H7 (cell line): ENCODE data around the gene MPL. TPM values are rescaled to one million over a fixed set of nuclear protein-coding genes. Genes with fewer than 3 reads are reported as not detected.

ENCODE experiments used
- DNase-seq: peaks from one replicate; pipeline ENCODE4 v3.0.0; 2012
- H3K27me3 ChIP-seq: 2 replicates; pipeline ENCODE4 v1.6.0; 2011; ENCODE audit warnings: mild to moderate bottlenecking, low read length; ENCODE audit not compliant: control insufficient read depth, insufficient read depth
- H3K36me3 ChIP-seq: replicated peaks from 2 replicates; pipeline ENCODE4 v1.5.1; 2011; ENCODE audit warnings: low read length; ENCODE audit not compliant: control insufficient read depth, insufficient read depth
- H3K4me3 ChIP-seq: 2 replicates; pipeline ENCODE4 v1.5.1; 2011; ENCODE audit warnings: low read depth, mild to moderate bottlenecking, control low read depth, low read length, moderate library complexity; ENCODE audit not compliant: insufficient read depth
- total RNA-seq: library from RNA; depleted of rRNA; stranded (reverse); fragments of >200 nt; shearing (Covaris generic); gene quantifications from 2 replicates; pipeline ENCODE4 v1.2.3, GENCODE V29; 2014

The MPL gene
- total RNA-seq, 1 experiment from 2014 or later: not detected

DNA sequence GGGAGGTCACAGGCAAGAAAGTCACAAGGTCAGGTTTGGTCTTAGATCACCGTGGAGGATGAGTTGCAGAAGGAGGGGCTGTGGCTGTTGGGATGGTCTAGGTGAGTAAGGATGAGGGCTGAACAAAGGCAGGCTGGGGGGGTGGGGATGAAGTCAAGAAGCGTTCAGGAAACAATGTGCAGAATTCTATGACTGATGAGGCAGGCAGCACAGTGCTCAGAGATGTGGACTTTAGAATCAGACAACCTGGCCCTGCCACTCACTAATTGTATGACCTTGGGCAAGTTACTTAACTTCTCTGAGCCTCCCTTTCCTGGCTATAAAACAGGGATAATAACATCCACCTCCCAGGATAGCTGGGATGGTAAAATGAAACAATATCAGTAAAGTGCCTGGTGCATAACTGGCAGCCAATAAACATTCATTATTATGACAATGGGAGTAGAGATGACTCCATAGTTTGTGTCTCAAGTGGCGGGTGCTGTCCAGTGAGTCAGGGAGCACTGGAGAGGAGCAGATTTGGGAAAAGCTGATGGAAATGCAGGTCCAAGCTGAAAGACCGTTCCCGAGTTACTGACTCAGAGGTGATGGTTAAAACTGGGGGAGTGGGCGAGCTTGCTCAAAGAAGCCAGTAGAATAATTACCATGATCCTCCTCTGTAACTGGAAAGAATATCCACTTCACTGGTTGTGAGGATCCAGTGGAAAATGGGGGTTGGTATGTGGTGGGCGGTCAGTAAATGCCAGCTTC lies 34.7 kb upstream of the MPL start:
- no peaks in the 10 kb centered on the region; the same call in 1 of the 2 replicates for H3K27me3 ChIP-seq
- H3K4me3 ChIP-seq: no peak overlapping the region
- no peaks in the 10 kb centered on the region for H3K36me3 ChIP-seq
- no peak for DNase-seq

GRCh38 chr1:43303471-43304313 lies 33.9 kb upstream of the MPL start:
- Histone ChIP-seq H3K27me3 (no peaks in the 10 kb centered on the region; the same call in 1 of the 2 replicates), H3K36me3 (no peaks in the 10 kb centered on the region), H3K4me3 (no peak overlapping the region)
- DNase-seq: no peak

GRCh38 chr1:43304314-43304681 lies 33.3 kb upstream of the MPL start:
- DNase-seq: no peak
- no peaks in the 10 kb centered on the region for H3K36me3 ChIP-seq
- no peak overlapping the region for H3K4me3 ChIP-seq
- no peaks in the 10 kb centered on the region; the same call in 1 of the 2 replicates for H3K27me3 ChIP-seq

- no peaks in the 10 kb centered on the region for H3K36me3 ChIP-seq
- no peak overlapping the region for H3K4me3 ChIP-seq
- DNase-seq: no peak
- H3K27me3 ChIP-seq: no peaks in the 10 kb centered on the region; the same call in 1 of the 2 replicates
These were observed 32.8 kb upstream of the MPL start for GRCh38 chr1:43304771-43305300.

GRCh38 chr1:43305461-43305860 lies 32.2 kb upstream of the MPL start:
- Histone ChIP-seq H3K36me3 (no peaks in the 10 kb centered on the region), H3K4me3 (no peak overlapping the region), H3K27me3 (no peaks in the 10 kb centered on the region)
- no peak for DNase-seq

DNA sequence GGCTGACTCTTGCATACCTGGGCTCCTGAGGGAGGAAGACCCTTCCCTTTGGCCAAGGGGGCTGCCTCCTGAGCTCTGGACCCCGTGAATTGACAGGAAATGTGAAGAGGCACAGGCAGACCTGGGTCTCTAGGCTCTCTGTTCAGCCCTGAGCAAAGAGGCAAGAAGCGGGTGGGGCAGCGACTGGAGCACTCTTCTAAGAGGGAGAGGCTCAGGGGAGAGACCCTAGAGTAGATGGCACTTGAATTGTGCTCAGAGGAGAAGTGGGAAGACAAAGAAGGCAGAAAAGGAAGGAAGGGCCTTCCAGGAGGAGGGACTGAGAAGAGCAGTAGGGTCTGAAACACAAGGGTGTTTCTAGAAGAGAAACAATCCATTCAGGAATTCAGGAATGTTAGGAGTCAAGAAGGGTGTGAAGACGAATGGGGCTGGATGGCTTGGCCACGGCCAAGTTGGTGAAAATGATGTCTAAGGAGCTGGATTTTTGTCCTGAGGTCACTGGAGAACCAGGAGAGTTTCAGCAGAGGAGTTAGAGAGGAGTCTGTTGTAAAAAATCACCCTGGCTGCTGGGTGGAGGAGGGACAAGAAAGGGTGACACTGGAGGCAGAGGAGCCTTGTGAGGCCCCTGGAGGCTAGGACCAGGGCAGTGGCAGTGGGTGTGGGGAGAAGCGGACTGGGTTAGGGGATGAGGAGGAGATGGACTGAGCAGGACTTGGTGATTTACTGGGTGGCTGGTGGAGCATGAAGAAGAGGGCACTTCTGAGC lies 31.5 kb upstream of the MPL start:
- DNase-seq: no peak
- H3K4me3 ChIP-seq: no peak overlapping the region
- no peaks in the 10 kb centered on the region for H3K36me3 ChIP-seq
- H3K27me3 ChIP-seq: no peaks in the 10 kb centered on the region

DNA sequence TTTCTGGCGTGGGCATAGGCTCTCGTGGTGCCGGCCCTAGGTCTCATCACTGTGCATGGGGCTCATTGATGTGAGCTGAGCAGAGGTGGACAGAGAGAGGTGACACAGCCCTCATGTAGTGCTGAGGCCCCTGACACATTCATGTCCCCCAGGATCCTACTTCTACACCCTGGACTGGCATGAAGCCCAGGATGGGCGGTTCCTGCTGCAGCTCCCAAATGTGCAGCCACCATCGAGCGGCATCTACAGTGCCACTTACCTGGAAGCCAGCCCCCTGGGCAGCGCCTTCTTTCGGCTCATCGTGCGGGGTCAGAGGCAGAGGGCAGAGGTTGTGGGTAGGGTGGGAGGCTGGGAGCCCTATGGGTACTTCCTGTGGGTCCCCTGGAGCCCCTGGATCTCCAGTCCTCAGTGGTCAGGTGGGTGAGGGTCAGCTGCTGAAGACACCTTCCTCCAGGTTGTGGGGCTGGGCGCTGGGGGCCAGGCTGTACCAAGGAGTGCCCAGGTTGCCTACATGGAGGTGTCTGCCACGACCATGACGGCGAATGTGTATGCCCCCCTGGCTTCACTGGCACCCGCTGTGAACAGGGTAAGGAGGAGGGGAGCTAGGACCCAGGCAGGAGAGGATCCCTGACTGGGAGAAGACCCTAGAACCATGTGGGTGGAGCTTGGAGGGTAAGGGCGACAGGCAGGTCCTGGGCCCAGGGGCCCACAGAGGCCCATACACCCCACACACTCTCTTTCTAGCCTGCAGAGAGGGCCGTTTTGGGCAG lies 30.7 kb upstream of the MPL start:
- Histone ChIP-seq H3K27me3 (no peaks in the 10 kb centered on the region), H3K4me3 (no peak overlapping the region), H3K36me3 (no peaks in the 10 kb centered on the region)
- DNase-seq: no peak

DNA sequence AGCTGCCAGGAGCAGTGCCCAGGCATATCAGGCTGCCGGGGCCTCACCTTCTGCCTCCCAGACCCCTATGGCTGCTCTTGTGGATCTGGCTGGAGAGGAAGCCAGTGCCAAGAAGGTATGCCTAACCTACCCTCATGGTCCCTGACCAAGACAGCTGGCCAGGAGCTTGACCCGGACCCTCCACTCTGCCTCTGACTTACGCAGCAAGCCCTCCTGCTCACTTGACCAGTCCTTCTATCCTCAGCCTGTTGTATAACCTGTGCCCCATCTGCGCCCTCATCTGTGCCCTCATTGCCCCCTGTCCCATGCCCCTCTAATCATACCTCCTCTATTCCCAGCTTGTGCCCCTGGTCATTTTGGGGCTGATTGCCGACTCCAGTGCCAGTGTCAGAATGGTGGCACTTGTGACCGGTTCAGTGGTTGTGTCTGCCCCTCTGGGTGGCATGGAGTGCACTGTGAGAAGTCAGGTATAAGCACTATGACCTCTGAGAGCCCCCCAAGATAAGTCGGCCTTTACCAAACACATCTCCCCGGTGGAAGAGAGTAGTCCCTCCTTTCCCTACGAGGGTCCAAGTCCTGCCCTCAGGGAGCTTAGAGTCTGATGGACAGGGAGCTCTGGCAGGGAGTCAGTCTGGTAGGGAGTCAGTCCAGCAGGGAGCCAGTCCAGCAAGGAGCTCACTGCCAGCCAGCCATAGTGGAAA lies 30.0 kb upstream of the MPL start:
- Histone ChIP-seq H3K36me3 (no peaks in the 10 kb centered on the region), H3K4me3 (no peak overlapping the region), H3K27me3 (no peaks in the 10 kb centered on the region)
- no peak for DNase-seq

DNA sequence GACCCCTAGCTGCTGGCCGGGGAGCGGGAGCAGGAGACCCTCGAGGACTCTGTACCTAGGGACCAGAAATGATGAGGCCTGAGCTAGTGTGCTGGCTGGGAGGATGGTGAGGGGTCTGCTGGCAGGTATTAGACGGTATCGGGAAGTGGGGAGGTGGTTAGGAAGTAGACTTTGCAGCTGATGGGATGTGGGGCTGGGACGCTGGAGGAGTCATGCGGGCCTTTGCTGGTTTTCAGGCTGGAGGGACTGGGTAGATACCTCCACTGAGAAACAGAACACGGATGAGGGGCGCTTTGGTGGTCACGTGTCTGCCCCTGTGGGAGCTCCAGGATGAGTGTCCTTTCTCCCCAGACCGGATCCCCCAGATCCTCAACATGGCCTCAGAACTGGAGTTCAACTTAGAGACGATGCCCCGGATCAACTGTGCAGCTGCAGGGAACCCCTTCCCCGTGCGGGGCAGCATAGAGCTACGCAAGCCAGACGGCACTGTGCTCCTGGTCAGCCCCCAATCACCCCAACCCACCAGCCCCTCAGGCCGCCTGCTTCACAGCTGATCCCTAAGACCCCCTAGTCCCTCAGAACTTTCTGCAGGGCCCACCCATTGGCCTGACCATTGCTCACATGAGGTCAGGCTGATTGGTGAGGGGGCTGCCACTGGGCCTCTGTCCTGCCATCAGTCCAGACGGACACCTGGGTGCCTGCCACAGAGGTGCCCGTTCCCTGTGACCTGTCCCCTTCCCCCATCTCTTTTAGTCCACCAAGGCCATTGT lies 28.8 kb upstream of the MPL start:
- H3K4me3 ChIP-seq: no peak overlapping the region
- DNase-seq: no peak
- H3K27me3 ChIP-seq: no peaks in the 10 kb centered on the region
- H3K36me3 ChIP-seq: no peaks in the 10 kb centered on the region

GRCh38 chr1:43309405-43310025 lies 28.1 kb upstream of the MPL start:
- Histone ChIP-seq H3K36me3 (no peaks in the 10 kb centered on the region), H3K27me3 (no peaks in the 10 kb centered on the region), H3K4me3 (no peak overlapping the region)
- no peak for DNase-seq

DNA sequence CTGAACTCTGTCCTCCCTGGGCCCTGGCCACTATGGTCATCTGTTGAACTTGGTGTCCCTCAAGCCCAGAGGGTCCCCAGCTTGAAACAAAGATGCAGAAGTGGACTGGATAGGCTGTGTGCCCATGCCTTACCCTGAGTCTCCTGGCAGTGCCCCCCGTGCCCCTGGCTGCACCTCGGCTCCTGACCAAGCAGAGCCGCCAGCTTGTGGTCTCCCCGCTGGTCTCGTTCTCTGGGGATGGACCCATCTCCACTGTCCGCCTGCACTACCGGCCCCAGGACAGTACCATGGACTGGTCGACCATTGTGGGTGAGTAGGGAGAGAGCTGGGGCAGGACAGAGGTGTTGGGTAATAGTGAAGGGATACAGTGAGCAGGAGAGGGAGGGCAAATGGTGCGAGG lies 26.1 kb upstream of the MPL start:
- Histone ChIP-seq H3K36me3 (no peaks in the 10 kb centered on the region), H3K27me3 (no peaks in the 10 kb centered on the region), H3K4me3 (no peak overlapping the region)
- no peak for DNase-seq

DNA sequence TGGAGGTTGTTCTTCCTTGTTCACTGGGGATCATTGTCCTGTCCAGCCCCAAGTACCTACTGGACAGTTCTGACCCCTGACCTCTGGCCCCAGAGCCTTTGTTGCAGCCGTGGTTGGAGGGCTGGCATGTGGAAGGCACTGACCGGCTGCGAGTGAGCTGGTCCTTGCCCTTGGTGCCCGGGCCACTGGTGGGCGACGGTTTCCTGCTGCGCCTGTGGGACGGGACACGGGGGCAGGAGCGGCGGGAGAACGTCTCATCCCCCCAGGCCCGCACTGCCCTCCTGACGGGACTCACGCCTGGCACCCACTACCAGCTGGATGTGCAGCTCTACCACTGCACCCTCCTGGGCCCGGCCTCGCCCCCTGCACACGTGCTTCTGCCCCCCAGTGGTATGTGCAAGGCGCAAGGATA lies 25.4 kb upstream of the MPL start:
- DNase-seq: no peak
- H3K36me3 ChIP-seq: no peaks in the 10 kb centered on the region
- H3K4me3 ChIP-seq: no peak overlapping the region
- H3K27me3 ChIP-seq: no peaks in the 10 kb centered on the region
